Right lobe of liver (tissue), 4 donors: ENCODE data around the gene MAPKAP1.

ENCODE experiments used
- POLR2A ChIP-seq: fragments of 450-650 bp; IDR thresholded peaks from one replicate; pipeline ENCODE4 v1.6.1; 2017; ENCODE audit warnings: antibody characterized with exemption, mild to moderate bottlenecking
- TF ChIP-seq, protein P1 (sequence below), 4 donors: fragments of 200-600 bp in 3 of 4; fragments of 450-650 bp in 1 of 4; IDR thresholded peaks; one replicate each; pipeline versions ENCODE4 v1.5.1 to v1.8.0; 2016 to 2022; ENCODE audit warnings: antibody characterized with exemption in 4 of 4, mild to moderate bottlenecking in 2 of 4
- donor health status: DM: no; HTN: no; CAD: no.
- donor health status: DM: no; HTN: no; CAD: no.
- donor health status: DM: no; HTN: yes; CAD: no.

DNA sequence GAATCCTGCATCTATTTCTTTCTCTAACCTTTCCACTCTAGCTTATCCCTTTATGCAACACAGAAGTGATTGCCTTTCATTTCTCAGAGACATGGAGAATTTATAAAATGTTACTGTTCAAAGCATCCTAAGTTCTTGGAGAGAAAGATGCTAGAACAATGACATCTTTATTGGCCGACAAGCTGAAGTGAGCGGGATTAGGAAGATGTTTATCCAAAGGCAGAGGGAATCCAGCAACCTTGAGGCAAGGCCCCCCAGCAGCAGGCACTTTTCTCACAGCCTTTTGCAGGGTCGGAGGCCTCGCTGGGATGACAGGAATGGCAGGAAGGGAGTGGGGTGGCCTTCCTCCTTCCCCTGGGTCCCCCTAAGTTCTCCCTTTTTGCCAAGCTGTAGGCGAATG is 240.6 kb downstream of the MAPKAP1 start:
- TF ChIP-seq, protein P1, sequence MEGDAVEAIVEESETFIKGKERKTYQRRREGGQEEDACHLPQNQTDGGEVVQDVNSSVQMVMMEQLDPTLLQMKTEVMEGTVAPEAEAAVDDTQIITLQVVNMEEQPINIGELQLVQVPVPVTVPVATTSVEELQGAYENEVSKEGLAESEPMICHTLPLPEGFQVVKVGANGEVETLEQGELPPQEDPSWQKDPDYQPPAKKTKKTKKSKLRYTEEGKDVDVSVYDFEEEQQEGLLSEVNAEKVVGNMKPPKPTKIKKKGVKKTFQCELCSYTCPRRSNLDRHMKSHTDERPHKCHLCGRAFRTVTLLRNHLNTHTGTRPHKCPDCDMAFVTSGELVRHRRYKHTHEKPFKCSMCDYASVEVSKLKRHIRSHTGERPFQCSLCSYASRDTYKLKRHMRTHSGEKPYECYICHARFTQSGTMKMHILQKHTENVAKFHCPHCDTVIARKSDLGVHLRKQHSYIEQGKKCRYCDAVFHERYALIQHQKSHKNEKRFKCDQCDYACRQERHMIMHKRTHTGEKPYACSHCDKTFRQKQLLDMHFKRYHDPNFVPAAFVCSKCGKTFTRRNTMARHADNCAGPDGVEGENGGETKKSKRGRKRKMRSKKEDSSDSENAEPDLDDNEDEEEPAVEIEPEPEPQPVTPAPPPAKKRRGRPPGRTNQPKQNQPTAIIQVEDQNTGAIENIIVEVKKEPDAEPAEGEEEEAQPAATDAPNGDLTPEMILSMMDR (IDR thresholded peaks at IDR 0.05): no peak
- no peak for TF ChIP-seq POLR2A
